HG02870 (cell line): Measurements from ENCODE around the gene NCMAP.
A peak's percentile ranks its signal among the peaks of the same experiment; 100 is the strongest.

Experiments used
- ATAC-seq: cut with Tn5 transposase; IDR thresholded peaks from one replicate; pipeline ENCODE4 v1.9.1; 2021; ENCODE audit warnings: mild to moderate bottlenecking, moderate library complexity; ENCODE audit not compliant: unreplicated experiment

Gene NCMAP

DNA sequence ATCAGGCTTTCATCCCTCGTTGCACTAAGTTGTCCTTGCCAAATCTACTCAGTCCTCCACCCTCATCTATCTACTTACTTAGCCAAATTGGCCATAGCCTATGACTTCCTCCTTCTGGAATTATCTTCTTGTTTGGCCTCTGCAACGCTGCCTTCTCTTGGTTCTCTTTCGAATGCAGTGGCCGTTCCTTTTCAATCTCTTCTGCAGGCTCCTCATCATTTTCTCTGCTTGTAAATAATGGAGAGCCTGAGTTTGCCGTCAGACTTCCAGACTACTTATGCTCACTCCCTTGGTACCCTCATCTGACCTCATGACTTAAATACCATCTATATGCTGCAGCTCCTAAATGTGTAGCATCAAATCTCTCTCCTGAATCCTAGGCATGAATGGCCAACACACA is 64.8 kb downstream of the NCMAP start:
- no peak for ATAC-seq

DNA sequence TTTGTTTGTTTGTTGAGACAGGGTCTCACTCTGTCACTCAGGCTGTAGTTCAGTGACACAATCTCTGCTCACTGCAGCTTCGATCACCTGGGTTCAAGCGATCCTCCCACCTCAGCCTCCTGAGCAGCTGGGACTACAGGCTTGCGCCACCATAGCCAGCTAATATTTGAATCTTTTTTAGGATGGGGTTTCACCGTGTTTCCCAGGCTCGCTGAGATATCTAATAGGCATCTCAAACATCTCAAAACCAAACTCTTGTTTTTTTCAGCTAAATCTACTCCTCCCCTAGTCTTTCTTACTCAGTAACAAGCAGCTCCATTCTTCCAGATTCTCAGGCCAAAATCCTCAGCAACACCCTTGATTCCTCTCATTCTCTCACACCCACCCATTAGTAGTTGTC is 65.2 kb downstream of the NCMAP start:
- no peak for ATAC-seq

GRCh38 chr1:24622218-24622617 is 66.3 kb downstream of the NCMAP start:
- no peak for ATAC-seq

- no peak for ATAC-seq
Observed at GRCh38 chr1:24632832-24633175, 76.9 kb downstream of the NCMAP start.

DNA sequence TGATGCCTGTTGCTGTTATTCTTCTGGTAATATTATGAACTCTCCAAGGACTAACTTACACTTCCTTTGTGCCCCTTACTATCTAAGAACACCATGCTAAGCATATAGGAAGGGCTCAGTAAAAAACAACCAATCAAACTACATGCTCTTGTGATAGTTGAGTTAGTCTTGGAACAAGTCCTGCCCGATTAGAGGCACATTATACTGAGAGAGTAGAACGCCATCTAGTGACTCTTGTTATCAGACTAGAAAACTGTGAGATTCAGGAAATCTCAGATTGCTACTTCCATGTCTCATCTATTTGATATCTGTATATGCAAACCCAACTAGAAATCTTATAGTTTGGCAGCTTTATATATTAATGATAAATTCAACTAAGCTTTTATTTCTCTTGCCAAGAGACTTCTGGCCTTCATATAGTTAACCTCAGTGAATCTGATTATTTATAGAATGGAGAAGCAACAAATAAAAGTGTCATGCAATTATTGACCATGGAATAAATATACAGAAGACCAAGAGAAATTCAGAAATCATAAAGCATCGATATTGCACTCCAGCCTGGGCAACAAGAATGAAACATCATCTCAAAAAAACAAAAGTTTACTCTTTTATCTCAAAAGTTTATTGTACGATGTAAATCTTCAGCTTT is 79.4 kb downstream of the NCMAP start:
- ATAC-seq, result no peak

- no peak for ATAC-seq
Observed at GRCh38 chr1:24636661-24637357, 80.9 kb downstream of the NCMAP start.

- no peak for ATAC-seq
Observed at GRCh38 chr1:24639094-24639493, 83.2 kb downstream of the NCMAP start.

- ATAC-seq, result no peak
Observed at GRCh38 chr1:24639881-24640280, 84.0 kb downstream of the NCMAP start.

GRCh38 chr1:24640288-24640687 is 84.4 kb downstream of the NCMAP start:
- no peak for ATAC-seq

DNA sequence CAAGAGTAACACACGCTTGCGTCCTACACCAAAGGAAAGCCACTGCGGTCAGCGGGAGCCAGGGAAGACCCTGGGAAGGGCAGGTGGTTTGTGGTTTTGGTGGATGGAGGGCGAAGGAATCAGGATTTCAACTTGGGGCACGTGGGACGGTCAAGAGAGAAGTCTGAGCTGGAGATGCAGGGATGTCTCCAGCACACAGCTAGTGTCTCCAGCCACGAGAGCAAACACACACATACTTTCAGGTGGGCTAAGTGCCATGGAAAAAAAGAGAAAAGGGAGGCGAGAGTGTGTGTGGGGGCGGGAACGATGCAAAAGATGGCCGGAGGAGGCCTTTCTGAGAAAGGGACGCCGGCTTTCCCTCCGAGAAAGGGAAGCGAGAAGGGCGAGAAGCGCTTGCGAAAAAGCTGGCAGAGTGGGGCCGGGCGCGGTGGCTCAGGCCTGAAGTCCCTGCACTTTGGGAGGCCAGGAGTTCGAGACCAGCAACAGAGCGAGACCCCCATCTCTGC is 85.8 kb downstream of the NCMAP start:
- no peak for ATAC-seq

GRCh38 chr1:24642481-24643362 is 86.8 kb downstream of the NCMAP start, which contains the start of gene SRRM1:
TSS of gene SRRM1 (plus strand) at chr1:24643302. CDS start at chr1:24643327, 25 bp downstream.
- ATAC-seq, result peak; percentile 89

DNA sequence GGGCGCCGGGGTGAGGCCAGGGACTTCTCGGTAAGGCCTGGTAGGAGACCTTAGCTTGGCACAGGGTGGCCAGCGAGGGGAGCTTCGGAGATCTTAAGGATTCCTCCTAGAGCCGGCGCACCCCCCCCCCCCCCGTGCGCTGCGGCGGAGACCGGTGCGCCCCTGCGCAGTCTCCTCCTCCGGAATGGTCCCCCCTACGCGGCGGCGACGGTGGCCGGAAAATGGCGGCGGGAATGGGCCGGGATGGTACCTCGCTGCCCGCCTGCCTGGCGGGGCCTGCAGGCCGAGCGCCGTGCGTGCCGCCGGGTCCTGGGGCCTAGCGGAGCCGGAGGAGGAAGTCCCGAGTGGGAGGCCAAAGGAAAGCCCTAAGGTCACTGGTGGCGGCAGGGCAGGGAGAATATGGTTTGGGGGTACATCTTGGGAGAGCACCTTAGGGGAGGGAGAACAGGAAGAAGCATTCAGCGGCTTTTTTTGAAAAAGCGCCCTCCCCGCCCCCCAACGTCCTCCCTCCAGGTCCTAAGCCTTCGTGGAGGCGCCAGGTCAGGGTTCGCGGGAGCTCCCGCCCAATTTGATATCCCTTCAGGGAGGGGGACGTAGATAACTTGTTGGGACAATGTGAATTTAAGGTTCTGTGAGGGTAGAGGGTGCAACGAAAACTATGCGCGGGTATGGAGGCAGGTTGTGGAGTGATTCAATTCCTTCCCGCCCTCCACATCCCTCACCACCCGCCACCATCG is 87.6 kb downstream of the NCMAP start:
- ATAC-seq, result peak; percentile 14

GRCh38 chr1:24644100-24644384 is 88.2 kb downstream of the NCMAP start:
- no peak for ATAC-seq

DNA sequence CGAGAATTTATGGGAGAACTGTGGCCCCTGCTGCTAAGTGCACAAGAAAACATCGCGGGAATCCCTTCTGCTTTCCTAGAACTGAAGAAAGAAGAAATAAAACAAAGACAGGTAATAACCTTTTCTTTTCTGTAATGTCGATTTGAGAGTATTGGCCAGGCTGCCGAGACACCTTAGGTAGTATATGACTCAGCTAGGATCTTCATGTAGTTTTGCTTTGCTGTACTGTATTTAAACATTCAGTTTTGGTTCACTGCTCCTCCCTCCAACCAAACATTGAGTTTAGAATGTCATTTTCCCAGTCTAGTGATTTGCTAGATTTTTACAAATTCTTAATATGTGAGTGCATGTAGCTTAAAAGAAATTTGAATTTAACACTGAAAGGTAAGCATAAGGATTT is 93.0 kb downstream of the NCMAP start:
- ATAC-seq, result no peak

- no peak for ATAC-seq
Observed at GRCh38 chr1:24652382-24652781, 96.5 kb downstream of the NCMAP start.

GRCh38 chr1:24654010-24654409 is 98.1 kb downstream of the NCMAP start:
- ATAC-seq, result no peak

DNA sequence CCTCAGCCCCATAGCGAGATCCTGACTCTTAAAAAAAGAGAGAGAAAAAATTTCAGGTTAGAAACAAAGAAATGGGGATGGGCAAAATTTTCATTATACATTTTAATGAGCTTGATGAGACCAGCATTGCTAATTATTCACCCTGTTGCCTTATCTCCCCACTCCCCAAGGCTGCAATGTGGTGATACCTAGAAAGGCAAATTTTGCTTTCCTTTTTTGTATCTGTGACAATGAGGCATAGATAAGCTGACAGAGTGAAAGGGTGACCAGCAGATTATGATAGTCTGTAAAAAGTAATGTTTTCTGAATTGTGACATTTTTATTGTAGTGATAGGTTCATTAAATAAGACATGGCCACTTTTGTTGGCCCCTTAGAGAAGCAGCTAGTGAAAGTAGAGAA is 100.2 kb downstream of the NCMAP start:
- no peak for ATAC-seq

DNA sequence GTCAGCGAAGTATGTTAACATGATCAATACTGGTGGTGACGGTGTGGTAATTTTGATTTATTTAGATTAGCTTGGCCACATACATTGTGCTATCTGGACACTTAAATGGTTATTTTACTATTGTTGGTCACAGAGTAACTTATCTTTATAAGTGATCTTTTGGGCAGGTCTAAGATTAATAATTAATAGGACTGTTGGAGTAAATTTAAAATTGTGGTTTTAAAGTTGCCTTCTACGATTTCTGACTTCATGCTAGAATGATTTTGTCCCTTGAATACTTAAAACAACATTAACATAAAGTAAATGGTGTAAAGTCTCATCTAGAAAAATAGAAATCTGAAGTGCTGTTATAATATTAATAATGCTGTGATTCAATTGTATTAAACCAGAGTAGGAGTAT is 101.9 kb downstream of the NCMAP start:
- ATAC-seq, result no peak
